Measurements from ENCODE around the gene KRT2. TPM values are rescaled to one million over a fixed set of nuclear protein-coding genes. Genes with fewer than 3 reads are reported as not detected.

KRT2 gene
- total and polyA plus RNA-seq, 2 of the 4 experiments (the other 2 are of a cell fraction): not detected

DNA sequence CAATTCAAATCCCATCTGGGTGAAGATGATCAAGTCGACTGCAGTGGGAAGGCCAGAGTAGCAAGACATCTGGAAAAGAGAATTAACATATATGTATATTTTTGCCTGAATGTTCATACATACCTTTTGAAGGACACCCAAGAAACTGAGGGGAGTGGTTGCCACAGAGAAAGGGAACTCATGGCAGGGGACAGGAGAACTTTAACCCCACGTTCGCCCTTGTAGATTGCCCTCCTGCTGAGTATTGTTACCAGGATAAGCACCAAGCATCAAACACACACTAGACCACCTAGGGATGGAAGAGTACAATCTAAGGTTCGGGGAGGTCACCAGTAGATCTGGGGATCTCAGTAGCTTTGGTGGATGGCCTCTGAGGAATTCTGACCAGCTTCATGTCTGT is 18.5 kb upstream of the KRT2 start:
- H3K18ac ChIP-seq (ENCODE audit: low read depth, low read length): no peak overlapping the region
- ATAC-seq (ENCODE audit: low read depth) (no peak), DNase-seq (no peak)
- no peaks in the 10 kb centered on the region for H3K79me1 ChIP-seq (ENCODE audit: low read depth in 1 of 2, low read length in 2 of 2)
- H2BK15ac ChIP-seq (ENCODE audit: low read depth, low read length): no peak overlapping the region
- H4K20me1 ChIP-seq (ENCODE audit: insufficient read depth, low read length): no peaks in the 10 kb centered on the region
- TF ChIP-seq MAFK (IDR thresholded peaks at IDR 0.05; ENCODE audit: low read depth, low read length): no peak
- no peak for TF ChIP-seq CEBPB (IDR thresholded peaks at IDR 0.05; ENCODE audit: low read depth, low read length)
- no peak for TF ChIP-seq BHLHE40 (IDR thresholded peaks at IDR 0.05; ENCODE audit: low read depth, low read length)
- TF ChIP-seq, protein P1, sequence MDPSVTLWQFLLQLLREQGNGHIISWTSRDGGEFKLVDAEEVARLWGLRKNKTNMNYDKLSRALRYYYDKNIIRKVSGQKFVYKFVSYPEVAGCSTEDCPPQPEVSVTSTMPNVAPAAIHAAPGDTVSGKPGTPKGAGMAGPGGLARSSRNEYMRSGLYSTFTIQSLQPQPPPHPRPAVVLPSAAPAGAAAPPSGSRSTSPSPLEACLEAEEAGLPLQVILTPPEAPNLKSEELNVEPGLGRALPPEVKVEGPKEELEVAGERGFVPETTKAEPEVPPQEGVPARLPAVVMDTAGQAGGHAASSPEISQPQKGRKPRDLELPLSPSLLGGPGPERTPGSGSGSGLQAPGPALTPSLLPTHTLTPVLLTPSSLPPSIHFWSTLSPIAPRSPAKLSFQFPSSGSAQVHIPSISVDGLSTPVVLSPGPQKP (IDR thresholded peaks at IDR 0.05; ENCODE audit: borderline replicate concordance, low read depth, low read length): no peak
- TF ChIP-seq RCOR1 (IDR thresholded peaks at IDR 0.05; ENCODE audit: insufficient replicate concordance, low read length): no peak
- no peak for TF ChIP-seq SMC3 (IDR thresholded peaks at IDR 0.05; ENCODE audit: low read depth, low read length)
- no peak for TF ChIP-seq RAD21 (IDR thresholded peaks at IDR 0.05; ENCODE audit: low read length)
- TF ChIP-seq, protein P2, sequence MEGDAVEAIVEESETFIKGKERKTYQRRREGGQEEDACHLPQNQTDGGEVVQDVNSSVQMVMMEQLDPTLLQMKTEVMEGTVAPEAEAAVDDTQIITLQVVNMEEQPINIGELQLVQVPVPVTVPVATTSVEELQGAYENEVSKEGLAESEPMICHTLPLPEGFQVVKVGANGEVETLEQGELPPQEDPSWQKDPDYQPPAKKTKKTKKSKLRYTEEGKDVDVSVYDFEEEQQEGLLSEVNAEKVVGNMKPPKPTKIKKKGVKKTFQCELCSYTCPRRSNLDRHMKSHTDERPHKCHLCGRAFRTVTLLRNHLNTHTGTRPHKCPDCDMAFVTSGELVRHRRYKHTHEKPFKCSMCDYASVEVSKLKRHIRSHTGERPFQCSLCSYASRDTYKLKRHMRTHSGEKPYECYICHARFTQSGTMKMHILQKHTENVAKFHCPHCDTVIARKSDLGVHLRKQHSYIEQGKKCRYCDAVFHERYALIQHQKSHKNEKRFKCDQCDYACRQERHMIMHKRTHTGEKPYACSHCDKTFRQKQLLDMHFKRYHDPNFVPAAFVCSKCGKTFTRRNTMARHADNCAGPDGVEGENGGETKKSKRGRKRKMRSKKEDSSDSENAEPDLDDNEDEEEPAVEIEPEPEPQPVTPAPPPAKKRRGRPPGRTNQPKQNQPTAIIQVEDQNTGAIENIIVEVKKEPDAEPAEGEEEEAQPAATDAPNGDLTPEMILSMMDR (conservative IDR thresholded peaks at IDR 0.05; ENCODE audit: low read depth, low read length): no peak
- no peak overlapping the region for H3K23ac ChIP-seq (ENCODE audit: low read depth, low read length)
- no peak overlapping the region for H4K91ac ChIP-seq (ENCODE audit: insufficient read depth, low read depth, low read length)
- WGBS, 2 experiments (ENCODE audit: extremely low coverage in 2 of 2, insufficient read length in 1 of 2): no CpG with 5 or more reads among the region's 4 CpGs
- H2AK9ac ChIP-seq (replicated peaks; ENCODE audit: low read depth, low read length, poor library complexity): no peak overlapping the region
- no peak overlapping the region for H3K4ac ChIP-seq (ENCODE audit: low read depth, low read length)
- no peaks in the 10 kb centered on the region for H3K4me1 ChIP-seq (ENCODE audit: control insufficient read depth, insufficient read depth, low read length)
- no peak overlapping the region for H3K4me3 ChIP-seq (ENCODE audit: insufficient read depth, low read depth, low read length)
- peaks cover 15% of the 10 kb centered on the region for H3K27me3 ChIP-seq (ENCODE audit: control insufficient read depth, insufficient read depth, low read length)
- no TSS peak for BruUV-seq (replicated peaks)
- POLR2A ChIA-PET (ENCODE audit: unreplicated experiment): no interaction called here
- in situ Hi-C loops (cut with MboI; ENCODE audit: low sequenced_read_pairs) (no loop called here), intact Hi-C loops (cut with micrococcal nuclease) (no loop called here), dilution Hi-C loops (cut with HindIII; ENCODE audit: low sequenced_read_pairs, unreplicated experiment) (no loop called here)
- no peak overlapping the region for H4K5ac ChIP-seq (ENCODE audit: low read depth, low read length)
- no peak overlapping the region for H3K27ac ChIP-seq (ENCODE audit: insufficient read depth, low read length)
- no peak overlapping the region for H2BK5ac ChIP-seq (ENCODE audit: low read depth, low read length, poor library complexity, severe bottlenecking)
- H2AK5ac ChIP-seq (ENCODE audit: low read depth, low read length): no peak overlapping the region
- no peak overlapping the region for H2AFZ ChIP-seq (replicated peaks; ENCODE audit: low read length, poor library complexity)
- no peaks in the 10 kb centered on the region for H3K9me3 ChIP-seq (ENCODE audit: control insufficient read depth, insufficient read depth, low read length)
- H3K56ac ChIP-seq (ENCODE audit: extremely low read depth, insufficient read depth, low read length): no peak overlapping the region
- H3K14ac ChIP-seq (replicated peaks; ENCODE audit: low read depth, low read length): no peak overlapping the region
- no peaks in the 10 kb centered on the region for H3K36me3 ChIP-seq (ENCODE audit: control insufficient read depth, insufficient read depth, low read length)
- no peak overlapping the region for H2BK20ac ChIP-seq (ENCODE audit: low read depth, low read length)
- CTCF ChIA-PET: no interaction called here
- no peak overlapping the region for H4K8ac ChIP-seq (ENCODE audit: low read depth in 2 of 2, low read length in 2 of 2)
- H2BK120ac ChIP-seq (ENCODE audit: low read depth, low read length): no peak overlapping the region
- H3K9me1 ChIP-seq (ENCODE audit: insufficient read depth, low read length): no peaks in the 10 kb centered on the region
- no peak overlapping the region for H3K9ac ChIP-seq (ENCODE audit: low read depth, low read length)
- H3K4me2 ChIP-seq (ENCODE audit: low read depth, low read length): no peak overlapping the region

All from IMR-90 (cell line).